Activated CD8-positive, alpha-beta memory T cell treated with anti-CD3 and anti-CD28 coated beads, Interleukin-2, amount 50 U/mL, for 1 hour (primary cell): ENCODE measurements around the gene RXRB.

Experiments used
- DNase-seq: peaks from one replicate; pipeline ENCODE4 v3.0.0-alpha.2; 2020; ENCODE audit errors: extremely low read depth

The RXRB gene

DNA sequence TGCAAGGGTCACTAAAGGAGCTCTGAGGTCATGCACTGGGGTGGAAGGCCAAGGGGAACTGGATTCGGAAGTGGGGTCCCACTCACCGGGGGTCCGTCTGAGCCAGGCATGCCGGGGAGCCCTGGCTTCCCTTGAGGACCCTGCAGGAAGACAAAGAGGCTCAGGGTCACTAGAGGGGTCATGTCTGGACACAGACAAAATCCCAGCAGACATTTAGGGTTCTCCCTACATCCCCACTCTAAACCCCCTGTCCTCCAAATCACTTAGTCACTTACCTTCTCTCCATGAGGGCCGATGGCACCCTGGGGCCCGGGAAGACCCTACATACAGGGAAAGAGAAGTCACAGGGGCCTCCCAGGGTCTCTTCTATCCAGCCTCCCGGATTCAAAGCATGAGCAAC is 23.6 kb downstream of the RXRB start:
- DNase-seq: no peak

DNA sequence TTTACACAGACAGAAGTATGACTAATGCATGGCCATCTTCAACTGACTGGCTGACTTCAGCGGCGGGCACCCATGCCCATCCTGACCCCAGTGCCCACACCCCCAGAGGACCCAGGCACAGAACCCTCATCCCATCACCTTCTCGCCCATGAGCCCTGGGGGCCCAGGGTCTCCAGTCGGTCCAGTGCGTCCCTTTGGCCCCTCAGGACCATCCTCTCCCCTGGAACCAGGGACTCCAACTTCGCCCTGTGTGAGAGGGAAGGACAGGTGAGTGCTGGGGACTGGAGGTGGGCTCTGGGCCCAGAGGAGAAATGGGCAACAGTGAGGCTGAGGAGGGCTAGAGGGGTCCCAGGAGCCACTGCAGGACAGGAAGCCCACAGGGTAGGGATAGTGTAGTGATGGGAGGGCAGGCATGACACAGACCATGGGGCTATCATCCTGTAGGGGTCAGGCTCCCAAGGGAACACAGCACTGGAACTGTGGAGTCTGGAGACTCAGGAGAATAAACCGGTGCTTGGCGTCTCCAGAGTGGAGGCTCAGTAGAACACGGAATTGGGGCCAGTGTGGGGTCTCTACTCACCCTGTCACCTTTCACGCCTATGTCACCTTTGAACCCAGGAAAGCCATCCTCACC is 24.9 kb downstream of the RXRB start:
- no peak for DNase-seq

DNA sequence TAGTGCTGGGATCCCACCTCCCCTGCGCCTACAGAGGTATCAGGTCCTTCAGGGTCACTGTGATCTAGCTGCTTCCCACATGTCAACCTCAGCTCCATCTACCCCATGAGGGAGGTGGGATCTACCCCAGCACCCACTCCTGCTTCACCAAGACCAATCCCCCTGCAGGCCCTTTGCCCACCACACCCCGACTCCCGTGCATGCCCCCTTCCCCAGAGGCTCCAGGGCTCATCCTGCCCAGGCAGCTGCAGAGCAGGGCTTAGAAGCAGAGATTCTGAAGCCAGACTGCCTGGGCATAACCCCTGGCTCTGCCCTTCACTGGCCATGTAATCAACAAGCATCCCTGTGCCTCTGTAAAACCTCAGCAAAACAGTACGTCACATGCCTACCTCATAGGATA is 25.7 kb downstream of the RXRB start:
- DNase-seq: no peak

DNA sequence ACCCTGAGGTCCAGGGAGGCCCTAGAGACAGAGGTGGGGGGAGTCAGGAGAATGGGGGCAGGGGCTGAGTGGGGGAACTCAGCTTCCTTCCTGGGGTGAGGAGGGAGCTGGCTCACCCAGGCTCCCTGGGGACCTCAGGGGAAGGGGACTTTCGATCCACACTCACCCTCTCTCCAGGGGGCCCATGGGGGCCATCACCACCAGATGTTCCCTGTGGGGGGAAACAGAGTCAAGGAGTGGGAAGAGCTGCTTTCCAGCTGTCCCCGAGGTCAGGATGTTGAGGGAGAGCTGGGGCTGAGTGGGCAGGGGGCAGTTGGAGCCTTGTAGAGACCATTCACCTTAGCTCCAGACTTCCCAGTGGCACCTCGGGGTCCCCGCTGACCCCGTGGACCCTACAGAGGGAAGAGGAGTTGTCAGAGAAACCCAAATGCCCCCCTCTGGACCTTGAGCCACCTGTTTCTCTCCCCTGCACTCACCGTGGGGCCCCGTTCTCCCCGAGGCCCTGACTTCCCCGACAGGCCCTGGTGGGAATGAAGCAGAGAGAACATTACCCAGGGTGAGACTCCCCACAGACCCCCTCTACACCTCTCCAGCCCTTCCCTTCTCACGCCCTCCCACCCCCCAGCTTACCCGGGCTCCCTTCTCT is 26.8 kb downstream of the RXRB start:
- no peak for DNase-seq

DNA sequence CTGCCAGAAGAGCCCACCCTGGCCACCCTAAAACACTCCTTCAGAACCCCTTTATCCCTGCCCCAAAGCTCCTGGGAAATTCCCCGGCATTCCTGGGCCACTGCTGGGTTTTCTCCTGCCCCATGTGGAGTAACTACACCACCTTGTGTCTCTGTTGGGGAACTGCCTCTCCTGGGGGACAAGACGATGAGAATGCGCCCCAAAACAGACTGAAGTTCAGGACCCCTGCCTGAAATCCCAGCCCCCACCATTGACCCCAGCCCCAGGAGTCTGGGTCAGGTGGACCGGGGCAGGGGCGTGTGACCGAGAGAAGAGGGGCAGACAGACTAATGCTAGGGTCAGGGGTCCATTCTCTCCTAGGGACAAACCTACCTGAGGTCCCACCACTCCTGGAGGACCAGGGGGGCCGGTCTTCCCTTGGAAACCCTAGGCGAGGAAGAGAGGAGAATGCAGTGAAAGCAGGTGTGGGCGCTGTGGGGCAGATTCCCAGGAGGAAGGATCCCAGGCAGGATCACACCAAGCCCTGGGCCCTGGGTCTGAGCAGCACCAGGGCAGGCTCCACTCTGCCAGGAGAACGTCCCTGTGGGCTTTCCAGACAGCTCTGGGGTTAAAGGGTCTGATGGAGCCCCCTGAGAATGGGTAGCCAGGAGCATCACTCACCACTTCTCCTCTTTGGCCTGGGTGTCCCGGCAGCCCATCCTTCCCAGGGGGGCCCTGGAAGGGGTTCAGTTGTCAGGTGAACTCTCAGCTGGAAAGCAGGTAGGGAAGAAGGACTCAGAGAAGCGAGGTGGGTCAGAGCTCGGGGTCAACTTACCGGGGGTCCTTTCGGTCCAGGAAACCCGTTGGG is 27.6 kb downstream of the RXRB start:
- no peak for DNase-seq

DNA sequence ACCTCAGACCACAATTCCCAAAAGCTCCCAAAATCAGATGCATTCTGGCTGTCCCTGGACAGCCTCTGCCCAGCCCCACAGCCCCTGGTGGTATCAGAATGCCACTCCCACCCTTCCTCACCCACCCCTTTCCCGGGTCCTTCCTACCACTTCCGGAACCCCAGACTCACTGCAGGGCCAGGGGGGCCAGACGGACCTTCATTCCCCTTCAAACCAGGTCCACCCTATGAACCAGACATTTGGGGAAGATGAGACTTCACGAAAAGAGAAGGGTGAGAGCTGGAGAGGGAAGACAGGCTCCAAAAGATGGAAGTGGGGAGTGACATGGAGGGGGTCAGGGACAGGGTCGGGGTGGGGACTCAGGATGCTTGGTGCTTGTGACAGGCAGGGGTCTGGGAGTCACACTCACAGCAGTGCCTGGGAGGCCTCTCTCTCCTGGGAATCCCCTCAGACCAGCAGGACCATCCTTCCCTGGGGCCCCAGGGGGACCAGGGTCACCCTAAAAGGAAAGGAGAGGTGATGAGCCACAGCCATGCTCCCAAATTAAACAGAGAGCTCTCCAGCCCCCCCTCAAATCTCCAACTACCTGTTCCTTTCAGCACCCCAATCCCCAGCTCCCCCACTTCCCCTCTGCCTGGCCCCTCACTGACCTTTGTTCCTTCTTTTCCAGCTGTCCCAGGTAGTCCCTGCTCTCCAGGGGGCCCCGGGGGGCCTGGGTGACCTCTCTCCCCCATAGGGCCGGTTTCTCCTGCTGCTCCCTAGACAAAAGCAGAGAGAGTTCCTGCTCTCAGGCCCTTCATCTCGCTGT is 28.4 kb downstream of the RXRB start:
- no peak for DNase-seq

DNA sequence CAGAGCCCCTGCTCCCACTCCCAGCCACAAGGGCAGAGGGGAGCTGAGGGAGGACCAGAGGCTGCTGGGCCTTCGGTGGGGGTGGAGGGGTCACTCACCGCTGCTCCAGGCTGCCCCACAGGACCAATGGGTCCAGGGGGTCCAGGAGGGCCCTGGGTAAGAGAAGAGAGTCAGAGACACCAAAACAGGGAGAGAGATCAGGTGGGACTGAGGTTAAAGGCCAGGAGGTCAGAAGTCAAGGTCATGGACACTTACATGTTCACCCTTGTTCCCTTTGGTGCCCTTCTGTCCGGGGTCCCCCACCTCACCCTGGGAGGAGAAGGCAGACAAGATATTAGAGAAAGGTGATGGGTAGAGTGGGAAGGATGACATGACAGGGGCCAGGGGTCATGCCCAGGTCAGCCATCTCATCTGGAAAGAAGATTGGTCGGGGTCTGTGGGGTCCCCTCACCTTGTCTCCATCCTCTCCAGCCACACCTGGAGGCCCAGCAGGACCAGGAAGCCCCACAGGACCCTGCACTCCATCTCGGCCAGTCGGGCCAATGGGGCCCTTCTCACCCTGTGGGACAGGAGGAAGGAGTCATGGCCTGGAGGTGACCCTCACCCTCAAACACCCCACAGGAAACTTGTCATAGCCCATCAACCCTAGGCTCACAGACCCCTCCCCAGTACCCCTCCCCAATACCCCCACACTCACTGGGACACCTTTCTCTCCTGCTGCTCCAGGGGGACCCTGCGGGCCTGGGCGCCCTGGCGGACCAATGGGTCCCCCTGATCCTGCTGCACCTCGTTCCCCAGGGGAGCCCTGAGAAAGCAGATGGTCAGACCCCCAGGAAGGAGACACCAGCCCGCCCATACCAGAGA is 29.2 kb downstream of the RXRB start:
- no peak for DNase-seq

DNA sequence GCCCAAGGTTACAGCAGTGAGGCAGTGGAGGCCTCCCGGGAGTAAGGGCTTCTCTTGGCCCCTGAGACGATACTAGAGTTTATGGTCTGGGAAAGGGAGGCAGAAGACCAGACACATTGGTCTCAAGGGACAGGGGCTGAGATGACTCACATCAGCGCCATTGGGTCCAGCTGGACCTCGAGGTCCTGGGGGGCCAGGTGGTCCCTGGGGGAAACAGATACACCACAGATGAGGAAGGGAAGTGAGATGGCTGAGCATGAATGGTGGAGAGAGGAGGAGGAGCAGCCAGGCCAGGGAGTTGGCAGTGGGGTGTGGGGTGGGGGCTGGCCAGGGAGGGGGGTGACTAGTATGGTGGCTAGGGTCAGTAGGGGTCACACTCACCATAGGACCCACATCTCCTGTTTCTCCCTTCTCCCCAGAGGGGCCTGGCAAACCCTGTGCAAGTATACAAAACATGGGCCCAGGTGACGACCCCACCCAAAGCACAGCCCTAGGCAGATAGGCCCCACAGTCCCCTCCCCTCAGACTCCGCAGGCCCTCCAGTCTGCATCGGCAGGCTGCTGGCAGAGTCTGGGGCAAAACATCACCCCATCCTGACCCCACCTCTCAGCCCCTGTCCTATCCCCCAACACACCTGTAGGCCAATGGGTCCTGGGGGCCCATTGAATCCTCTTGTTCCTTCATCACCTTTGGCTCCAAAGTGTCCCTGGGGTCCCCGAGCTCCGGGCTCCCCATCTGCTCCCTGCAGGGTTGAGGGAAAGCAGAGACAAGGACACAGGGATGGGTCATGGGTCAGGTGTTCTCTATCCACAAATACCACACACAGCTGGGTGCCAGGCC is 30.1 kb downstream of the RXRB start:
- no peak for DNase-seq

DNA sequence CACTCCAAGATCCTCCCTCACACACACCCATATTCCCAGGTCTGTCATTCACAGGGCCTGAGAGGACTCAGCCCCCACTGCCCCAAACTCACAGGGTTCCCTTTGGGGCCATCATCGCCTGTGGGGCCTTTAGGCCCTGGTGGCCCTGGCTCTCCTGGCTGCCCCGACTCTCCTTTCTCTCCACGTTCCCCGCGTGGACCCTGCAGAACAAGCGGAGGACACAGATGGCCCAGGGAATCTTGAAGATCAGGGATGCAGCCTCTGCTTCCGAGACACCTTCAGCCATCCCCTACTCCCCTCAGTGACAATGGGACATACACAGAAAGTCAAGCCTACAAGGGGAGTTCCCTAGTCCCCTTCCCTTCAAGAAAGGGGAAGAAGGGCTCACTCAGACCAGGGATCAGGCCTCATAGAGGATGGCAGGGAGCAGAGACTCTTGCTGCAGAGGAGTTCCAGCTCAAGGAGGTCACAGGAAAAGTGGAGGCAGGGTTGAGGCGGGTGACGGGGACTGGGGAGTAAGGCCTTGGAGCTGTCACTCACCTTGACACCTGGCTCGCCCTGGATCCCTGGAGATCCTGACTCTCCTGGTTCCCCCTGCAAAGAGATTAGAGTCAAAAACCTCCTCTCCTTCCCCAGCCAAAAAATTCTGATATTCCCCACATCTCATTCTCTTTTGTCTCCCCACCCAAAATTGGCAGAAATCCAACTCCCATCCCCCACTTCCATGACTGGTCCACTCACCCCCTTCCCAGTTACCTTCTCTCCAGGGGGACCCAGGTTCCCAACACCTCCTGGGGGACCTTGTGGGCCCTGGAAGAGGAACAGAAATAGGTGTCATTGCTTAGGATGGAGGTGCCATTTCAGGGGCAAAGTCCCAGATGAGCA is 30.9 kb downstream of the RXRB start:
- no peak for DNase-seq

DNA sequence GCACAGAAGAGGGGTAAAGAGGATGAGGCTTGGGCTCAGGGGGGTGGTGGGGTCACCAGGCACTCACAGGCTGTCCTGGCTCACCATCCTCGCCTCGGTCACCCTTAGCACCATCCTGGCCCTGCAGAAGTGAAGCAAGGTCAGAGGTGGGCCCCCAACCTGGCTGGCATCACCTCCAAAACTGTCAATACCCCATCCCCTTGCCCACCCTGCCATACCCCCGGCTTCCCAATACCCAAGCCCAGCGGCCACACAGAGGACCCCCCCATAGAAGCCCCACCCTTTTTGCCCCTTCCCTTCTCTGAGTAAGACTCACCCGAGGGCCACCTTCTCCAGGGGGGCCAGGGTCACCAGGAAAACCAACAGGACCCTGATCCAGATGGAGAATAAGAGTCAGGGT is 31.8 kb downstream of the RXRB start:
- DNase-seq: no peak

DNA sequence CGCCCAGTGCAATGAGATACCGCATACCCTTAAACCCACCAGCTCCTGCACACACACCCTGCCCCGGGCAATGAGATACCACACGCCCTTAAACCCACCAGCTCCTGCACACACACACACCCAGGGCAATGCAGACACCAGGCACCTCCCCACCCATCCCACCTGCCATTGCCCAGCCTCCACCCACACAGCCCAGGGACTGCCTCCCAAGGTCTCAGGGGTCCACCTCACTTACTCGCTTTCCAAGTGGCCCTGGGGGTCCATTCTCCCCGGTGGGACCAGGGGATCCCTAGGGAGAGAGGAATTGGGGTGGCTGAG is 32.2 kb downstream of the RXRB start:
- no peak for DNase-seq

DNA sequence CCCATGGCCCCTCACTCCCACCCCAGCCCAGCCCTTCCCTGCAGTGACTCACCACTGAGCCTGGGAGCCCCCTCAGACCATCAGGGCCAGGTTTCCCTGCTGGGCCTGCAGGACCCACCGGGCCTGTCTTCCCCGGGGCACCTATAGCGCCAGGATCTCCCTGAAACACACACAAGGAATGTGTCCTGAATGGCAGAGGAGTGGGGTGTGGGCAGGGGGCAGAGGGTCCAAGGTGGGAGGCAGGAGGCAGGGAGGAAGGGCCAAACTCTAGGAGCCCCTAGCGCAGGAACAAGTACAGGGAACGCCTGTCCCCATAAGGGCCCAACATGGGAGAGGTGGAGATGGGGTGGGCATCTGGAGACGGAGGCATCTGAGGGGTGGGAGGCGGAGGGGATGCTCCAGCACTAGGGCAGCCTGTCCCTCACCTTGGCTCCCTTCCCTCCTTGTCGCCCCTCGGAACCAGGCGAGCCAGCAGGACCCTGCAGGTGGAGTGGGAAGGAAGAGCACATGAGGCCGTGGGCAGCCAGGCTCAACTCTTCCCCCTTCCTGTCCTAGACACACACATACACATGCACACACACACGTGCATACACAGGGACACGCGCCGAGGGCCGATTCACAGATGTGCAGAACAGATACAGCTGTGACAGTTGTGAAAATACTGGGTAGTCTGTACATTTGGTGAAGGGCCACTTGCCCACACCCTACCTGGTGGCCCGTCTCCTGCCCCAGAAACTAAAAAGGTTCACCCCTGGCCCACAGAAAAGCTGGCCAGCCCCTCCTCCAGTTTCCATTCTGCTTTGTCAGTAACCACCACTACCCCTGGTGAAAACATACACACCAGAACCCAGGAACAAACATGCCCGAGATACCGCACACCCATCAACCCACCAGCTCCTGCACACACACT is 32.8 kb downstream of the RXRB start:
- no peak for DNase-seq

DNA sequence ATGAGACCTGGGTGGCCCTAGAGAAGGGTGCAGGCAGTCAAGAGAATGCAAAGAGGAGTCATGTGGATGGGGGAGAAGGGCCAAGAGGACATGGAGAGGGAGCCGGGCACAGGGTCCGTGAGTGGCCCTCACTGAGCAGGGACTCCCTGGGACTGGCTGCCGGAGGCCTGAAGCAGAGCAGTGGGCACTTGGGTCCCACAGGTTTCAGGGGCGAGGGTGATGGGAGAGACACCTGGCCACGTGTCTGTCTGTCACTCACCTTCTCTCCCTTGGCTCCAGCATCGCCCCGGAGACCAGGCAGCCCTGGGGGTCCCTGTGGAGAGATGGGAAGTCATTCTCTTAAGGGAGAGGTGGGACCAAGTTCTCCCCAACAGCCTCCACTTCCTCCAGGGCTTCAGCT is 33.7 kb downstream of the RXRB start:
- no peak for DNase-seq

DNA sequence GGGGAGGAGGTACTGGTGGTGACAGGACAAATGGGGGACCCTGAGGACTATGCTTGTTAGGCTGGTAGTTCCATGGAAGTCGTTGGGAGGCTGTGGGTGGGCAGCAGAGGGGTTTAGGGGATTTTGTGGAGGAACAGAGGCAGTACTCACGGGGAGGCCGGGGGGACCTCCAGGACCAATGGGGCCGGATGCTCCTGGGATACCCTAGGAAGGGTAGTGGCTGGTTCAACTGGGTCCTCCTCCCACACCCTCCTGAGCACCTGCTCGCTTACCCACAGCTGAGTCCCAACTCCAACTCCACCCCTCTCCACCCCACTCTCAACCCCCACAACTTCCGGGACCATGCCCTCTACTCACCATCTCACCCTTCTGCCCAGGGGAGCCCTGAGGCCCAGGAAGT is 34.1 kb downstream of the RXRB start:
- DNase-seq: no peak

DNA sequence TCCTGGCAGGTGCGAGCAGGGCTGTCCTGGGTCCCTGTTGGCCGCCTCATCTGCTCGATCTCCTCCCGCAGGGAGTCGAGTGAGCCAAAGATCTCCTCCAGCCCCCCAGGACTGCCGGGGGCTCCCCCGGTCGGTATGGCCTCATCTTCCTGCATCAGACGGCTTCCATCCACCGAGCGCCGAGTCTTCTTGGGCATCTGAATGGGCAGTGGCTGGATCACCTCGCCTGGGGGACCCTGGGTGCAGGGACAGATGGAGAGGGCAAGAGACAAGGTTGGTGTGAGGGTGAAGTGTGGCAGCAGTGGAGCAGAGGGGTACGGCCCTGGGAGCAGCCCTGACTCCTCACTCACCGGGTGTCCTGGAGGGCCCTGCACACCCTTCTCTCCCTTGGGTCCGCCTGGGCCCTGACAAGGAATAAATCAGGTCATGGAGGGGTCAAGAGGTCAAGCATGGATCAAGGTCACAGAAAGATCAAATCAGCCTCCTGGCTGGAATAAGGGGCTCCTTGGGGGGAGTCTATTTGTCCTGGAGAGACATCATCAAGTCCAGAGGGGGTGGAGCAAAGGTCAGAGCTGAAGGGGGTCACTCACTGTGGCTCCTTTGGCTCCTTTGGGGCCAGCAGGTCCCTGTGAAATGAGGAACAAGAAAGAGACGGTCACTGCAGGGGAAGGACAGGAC is 34.7 kb downstream of the RXRB start:
- no peak for DNase-seq

DNA sequence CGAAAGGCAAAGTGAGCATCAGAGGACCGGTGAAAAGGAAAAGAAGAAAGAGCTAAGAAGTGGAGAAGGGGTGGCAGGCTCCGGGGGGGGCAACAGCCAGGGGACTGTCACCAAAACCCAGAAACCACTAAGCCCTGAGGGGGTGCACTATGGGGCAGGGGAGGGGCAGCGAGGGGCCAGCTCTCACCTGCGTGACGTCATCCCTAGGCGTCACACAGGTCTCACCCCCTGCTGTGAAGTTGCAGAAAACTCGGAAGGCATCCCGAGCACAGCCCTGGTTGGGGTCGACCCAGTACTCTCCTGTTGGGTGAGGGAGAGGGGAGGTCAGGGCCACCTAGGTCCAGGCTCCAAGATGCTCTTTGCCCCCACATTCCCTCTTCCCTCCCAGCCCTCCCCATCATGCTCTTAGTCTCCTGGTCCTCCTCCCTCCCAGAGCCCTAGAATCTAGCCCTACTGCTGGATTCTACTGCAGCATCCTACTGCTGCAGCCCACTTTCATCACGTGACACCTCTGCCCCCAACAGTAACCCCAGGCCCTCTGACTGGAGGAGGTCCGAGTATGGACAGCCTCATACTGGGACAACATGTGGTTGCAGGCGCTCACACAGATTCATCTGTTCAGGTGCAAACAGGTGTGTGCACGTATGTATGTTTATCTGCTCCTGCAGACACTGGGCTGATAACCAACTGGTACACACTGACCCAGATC is 35.6 kb downstream of the RXRB start:
- DNase-seq: no peak

DNA sequence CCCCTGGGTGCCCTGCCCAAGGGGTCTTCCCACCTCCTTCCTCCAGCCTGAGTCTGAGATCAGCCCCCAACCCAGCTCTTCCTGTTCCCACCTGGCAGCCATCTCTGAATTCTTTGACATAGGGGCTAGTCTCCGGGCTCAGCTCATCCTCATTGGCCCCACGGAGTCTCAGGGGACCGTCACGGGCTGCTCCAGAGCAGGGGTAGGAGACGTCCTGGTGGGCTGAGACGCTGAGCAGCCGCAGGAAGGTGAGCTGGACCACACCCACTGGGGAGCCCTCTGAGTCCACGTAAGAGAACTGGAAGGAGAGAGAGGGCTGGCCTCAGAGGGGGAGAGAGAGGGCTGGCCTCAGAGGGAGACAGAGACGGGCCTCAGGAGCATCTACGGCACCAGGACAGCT is 36.3 kb downstream of the RXRB start:
- no peak for DNase-seq
